Loucy (cell line): ENCODE data around the gene CD27.

Source experiments
- EZH2phosphoT487 ChIP-seq: fragments of 200-600 bp; IDR thresholded peaks from 2 replicates; pipeline ENCODE4 v1.6.1; 2018; ENCODE audit warnings: antibody characterized with exemption, mild to moderate bottlenecking, moderate library complexity, borderline replicate concordance
- TF ChIP-seq, protein P1 (sequence below): fragments of 200-600 bp; sonication (generic); conservative IDR thresholded peaks from 2 replicates; pipeline ENCODE4 v1.5.1; 2014; ENCODE audit warnings: mild to moderate bottlenecking, antibody characterized with exemption, low read length

DNA sequence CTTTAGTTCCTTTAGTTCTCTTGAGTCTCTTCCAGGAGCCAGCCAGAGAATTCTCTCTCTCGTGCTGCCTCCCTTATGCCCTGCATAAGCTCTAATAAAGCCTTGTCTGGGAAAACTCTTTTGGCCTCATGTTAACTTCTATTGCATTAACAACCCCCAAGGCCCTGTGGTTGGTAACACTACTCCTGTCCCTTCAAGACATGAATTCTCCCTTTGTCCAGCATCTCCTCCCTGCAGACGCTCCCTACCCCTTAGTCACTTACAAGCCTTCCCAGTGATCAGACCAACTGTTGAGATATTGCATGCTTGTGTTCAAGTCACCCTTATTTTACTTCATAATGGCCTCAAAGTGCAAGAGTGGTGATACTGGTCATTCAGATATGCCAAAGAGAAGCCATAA lies 48.7 kb upstream of the CD27 start:
- TF ChIP-seq, protein P1, sequence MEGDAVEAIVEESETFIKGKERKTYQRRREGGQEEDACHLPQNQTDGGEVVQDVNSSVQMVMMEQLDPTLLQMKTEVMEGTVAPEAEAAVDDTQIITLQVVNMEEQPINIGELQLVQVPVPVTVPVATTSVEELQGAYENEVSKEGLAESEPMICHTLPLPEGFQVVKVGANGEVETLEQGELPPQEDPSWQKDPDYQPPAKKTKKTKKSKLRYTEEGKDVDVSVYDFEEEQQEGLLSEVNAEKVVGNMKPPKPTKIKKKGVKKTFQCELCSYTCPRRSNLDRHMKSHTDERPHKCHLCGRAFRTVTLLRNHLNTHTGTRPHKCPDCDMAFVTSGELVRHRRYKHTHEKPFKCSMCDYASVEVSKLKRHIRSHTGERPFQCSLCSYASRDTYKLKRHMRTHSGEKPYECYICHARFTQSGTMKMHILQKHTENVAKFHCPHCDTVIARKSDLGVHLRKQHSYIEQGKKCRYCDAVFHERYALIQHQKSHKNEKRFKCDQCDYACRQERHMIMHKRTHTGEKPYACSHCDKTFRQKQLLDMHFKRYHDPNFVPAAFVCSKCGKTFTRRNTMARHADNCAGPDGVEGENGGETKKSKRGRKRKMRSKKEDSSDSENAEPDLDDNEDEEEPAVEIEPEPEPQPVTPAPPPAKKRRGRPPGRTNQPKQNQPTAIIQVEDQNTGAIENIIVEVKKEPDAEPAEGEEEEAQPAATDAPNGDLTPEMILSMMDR: no peak
- no peak for TF ChIP-seq EZH2phosphoT487
